Measurements from ENCODE around the gene VPS16. TPM values are rescaled to one million over a fixed set of nuclear protein-coding genes. Genes with fewer than 3 reads are reported as not detected.

The VPS16 gene
- total RNA-seq, 2 experiments from 2014 or later = 32.6 to 39.0 TPM

DNA sequence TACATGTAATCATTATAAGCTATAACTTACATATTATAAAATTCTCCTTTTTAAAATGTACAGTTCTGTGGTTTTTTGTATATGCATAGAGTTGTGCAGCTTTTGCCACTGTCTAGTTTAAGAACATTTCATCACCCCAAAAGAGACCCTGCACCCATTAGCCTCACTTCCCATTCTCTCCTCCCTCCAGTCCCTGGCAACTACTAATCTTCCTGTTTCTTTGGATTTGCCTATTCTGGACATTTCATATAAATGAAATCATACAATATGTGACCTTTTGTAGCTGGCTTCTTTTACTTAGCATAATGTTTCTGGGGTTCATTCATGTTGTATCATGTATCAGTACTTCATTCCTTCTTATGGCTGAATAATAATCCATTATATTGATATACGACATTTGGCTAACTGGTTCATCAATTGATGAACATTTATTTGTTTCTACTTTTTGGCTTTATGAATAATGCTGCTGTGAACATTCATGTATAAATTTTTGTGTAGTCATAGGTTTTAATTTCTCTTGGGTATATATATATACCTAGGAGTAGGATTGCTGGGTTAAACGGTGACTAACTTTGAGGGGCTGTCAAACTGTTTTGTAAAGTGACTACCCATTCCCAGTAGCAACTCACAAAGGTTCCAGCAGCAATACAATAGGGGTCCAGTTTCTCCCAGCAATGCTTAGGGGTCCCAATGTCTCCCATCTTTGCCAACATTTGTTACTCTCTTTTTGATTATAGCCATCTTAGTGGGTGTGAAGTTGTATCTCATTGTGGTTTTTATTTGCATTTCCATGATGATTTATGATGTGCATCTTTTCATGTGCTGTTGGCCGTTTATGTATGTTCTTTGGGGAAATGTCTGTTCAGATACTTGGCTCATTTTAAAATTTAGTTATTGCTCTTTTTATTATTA lies 43.4 kb downstream of the VPS16 start:
- intact Hi-C loops (cut with micrococcal nuclease; ENCODE audit: unreplicated experiment) = no loop called here
- Histone ChIP-seq H3K79me2 (ENCODE audit: insufficient read depth, low read depth, low read length) (peaks cover 85% of the 10 kb centered on the region), H3K9me2 (ENCODE audit: insufficient read depth, low read length) (no peaks in the 10 kb centered on the region), H3K4me1 (ENCODE audit: insufficient read depth, low read length, poor library complexity, severe bottlenecking) (peaks cover 8% of the 10 kb centered on the region), H3K36me3 (ENCODE audit: insufficient read depth, low read length) (peaks cover 22% of the 10 kb centered on the region), H3K4me2 (ENCODE audit: low read length) (no peak overlapping the region), H3K9me3 (ENCODE audit: low read length) (no peaks in the 10 kb centered on the region), H3K27ac (ENCODE audit: low read depth, low read length, poor library complexity, severe bottlenecking) (no peak overlapping the region), H2AFZ (ENCODE audit: low read length) (no peak overlapping the region), H3K4me3 (ENCODE audit: low read depth, low read length, poor library complexity, severe bottlenecking) (no peak overlapping the region), H4K20me1 (ENCODE audit: insufficient read depth, low read length) (peaks cover 12% of the 10 kb centered on the region; the same call in 1 of the 2 replicates)
- TF ChIP-seq EZH2phosphoT487 (IDR thresholded peaks at IDR 0.05; ENCODE audit: borderline replicate concordance, low read depth, low read length) = no peak
- no TSS peak for BruUV-seq (replicated peaks)
- POLR2A ChIA-PET = interaction anchor here (0.6 to 1.2 kb wide), 3 partner anchors 9 to 1502 kb away, joined by 3 to 5 read pairs (median 3); no protein-coding TSS in a partner anchor
- CTCF ChIA-PET (ENCODE audit: unreplicated experiment) = no interaction called here
- DNase-seq (ENCODE audit: low spot score) = no peak

DNA sequence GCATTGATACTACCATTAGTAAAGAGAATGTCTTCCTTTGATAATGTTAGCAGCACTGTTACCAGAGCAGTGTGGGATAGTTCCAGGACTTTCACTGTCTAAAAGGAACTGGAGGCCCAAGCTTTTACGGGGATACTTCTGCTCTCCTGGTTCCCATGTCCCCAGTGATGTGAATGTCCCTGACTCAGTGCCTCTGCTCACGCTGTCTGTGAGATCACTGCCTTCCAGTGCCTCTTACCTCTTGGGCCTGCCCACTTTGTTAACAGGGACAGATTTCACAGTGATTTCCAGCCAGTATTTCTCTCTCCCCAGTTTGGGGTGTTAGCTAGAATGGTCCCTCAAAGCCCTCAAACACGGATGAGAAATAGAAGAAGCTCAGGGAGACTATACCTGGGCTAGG lies 47.2 kb downstream of the VPS16 start:
- 0 out of 2 replicates have a peak, but pooled peaks cover 13% of the 10 kb centered on the region for H4K20me1 ChIP-seq (ENCODE audit: insufficient read depth, low read length)
- peaks cover 30% of the 10 kb centered on the region for H3K36me3 ChIP-seq (ENCODE audit: insufficient read depth, low read length)
- ChIA-PET CTCF (ENCODE audit: unreplicated experiment) (no interaction called here), POLR2A (interaction anchor here (1.3 kb wide), 1 partner anchor 12 kb away, joined by 4 read pairs; no protein-coding TSS in a partner anchor)
- peaks cover 93% of the 10 kb centered on the region for H3K79me2 ChIP-seq (ENCODE audit: insufficient read depth, low read depth, low read length)
- no peak overlapping the region for H2AFZ ChIP-seq (ENCODE audit: low read length)
- H3K9me3 ChIP-seq (ENCODE audit: low read length) = no peaks in the 10 kb centered on the region
- TF ChIP-seq, protein P1, sequence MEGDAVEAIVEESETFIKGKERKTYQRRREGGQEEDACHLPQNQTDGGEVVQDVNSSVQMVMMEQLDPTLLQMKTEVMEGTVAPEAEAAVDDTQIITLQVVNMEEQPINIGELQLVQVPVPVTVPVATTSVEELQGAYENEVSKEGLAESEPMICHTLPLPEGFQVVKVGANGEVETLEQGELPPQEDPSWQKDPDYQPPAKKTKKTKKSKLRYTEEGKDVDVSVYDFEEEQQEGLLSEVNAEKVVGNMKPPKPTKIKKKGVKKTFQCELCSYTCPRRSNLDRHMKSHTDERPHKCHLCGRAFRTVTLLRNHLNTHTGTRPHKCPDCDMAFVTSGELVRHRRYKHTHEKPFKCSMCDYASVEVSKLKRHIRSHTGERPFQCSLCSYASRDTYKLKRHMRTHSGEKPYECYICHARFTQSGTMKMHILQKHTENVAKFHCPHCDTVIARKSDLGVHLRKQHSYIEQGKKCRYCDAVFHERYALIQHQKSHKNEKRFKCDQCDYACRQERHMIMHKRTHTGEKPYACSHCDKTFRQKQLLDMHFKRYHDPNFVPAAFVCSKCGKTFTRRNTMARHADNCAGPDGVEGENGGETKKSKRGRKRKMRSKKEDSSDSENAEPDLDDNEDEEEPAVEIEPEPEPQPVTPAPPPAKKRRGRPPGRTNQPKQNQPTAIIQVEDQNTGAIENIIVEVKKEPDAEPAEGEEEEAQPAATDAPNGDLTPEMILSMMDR (conservative IDR thresholded peaks at IDR 0.05; ENCODE audit: low read length) = no peak
- TF ChIP-seq EZH2phosphoT487 (IDR thresholded peaks at IDR 0.05; ENCODE audit: borderline replicate concordance, low read depth, low read length) = no peak
- intact Hi-C loops (cut with micrococcal nuclease; ENCODE audit: unreplicated experiment) = no loop called here
- H3K4me3 ChIP-seq (ENCODE audit: low read depth, low read length, poor library complexity, severe bottlenecking) = no peak overlapping the region
- no TSS peak for BruUV-seq (replicated peaks)
- no peak overlapping the region for H3K27ac ChIP-seq (ENCODE audit: low read depth, low read length, poor library complexity, severe bottlenecking)
- no peak overlapping the region for H3K4me2 ChIP-seq (ENCODE audit: low read length)
- H3K4me1 ChIP-seq (ENCODE audit: insufficient read depth, low read length, poor library complexity, severe bottlenecking) = peaks cover 8% of the 10 kb centered on the region
- no peaks in the 10 kb centered on the region for H3K9me2 ChIP-seq (ENCODE audit: insufficient read depth, low read length)
- DNase-seq (ENCODE audit: low spot score) = no peak

DNA sequence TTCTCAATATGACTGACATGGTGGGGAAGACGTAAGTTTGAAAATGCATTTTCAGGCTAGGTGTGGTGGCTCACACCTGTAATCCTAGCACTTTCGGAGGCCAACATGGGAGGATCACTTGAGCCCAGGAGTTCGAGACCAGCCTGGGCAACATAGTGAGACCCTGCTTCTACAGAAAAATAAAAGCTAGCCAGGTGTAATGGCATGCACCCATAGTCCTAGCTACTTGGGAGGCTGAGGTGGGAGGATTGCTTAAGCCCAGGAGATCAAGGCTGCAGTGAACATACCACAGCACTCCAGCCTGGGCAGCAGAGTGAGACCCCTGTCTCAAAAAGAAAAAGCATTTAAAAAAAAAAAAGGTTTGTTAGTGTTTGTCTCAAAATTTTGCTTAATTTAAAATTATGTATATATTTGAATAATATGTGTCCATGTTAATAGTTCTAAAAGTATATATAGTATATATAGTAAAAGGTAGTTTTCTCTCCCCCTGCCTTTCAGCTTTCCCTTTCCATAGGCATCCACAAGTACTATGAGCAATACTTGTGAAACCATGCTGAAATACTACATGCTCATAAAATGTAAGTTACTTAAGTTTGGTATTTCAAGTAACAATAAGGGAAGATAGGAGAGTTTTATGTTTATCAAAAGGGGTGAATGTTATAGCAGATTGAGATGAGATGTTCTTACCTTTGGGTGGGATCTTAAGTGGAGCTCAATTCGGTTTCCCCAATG lies 47.8 kb downstream of the VPS16 start:
- POLR2A ChIA-PET = interaction anchor here (1.3 to 1.6 kb wide), 2 partner anchors 10 to 13 kb away, joined by 4 read pairs; no protein-coding TSS in a partner anchor
- Histone ChIP-seq H3K4me2 (ENCODE audit: low read length) (no peak overlapping the region), H3K27ac (ENCODE audit: low read depth, low read length, poor library complexity, severe bottlenecking) (no peak overlapping the region), H3K9me2 (ENCODE audit: insufficient read depth, low read length) (no peaks in the 10 kb centered on the region), H3K4me3 (ENCODE audit: low read depth, low read length, poor library complexity, severe bottlenecking) (no peak overlapping the region), H3K9me3 (ENCODE audit: low read length) (no peaks in the 10 kb centered on the region), H3K36me3 (ENCODE audit: insufficient read depth, low read length) (peaks cover 31% of the 10 kb centered on the region), H4K20me1 (ENCODE audit: insufficient read depth, low read length) (0 out of 2 replicates have a peak, but pooled peaks cover 15% of the 10 kb centered on the region), H3K4me1 (ENCODE audit: insufficient read depth, low read length, poor library complexity, severe bottlenecking) (peaks cover 8% of the 10 kb centered on the region), H2AFZ (ENCODE audit: low read length) (no peak overlapping the region), H3K79me2 (ENCODE audit: insufficient read depth, low read depth, low read length) (peaks cover 95% of the 10 kb centered on the region)
- CTCF ChIA-PET (ENCODE audit: unreplicated experiment) = no interaction called here
- TF ChIP-seq, protein P1 (conservative IDR thresholded peaks at IDR 0.05; ENCODE audit: low read length) = no peak
- TF ChIP-seq EZH2phosphoT487 (IDR thresholded peaks at IDR 0.05; ENCODE audit: borderline replicate concordance, low read depth, low read length) = no peak
- no peak for DNase-seq (ENCODE audit: low spot score)
- intact Hi-C loops (cut with micrococcal nuclease; ENCODE audit: unreplicated experiment) = no loop called here
- no TSS peak for BruUV-seq (replicated peaks)
